Liver (tissue), 3 donors: Measurements from ENCODE around the gene ZNF571.

Experiments
- EGR1 ChIP-seq, 2 donors: IDR thresholded peaks; 2 replicates each; pipeline ENCODE4 v1.6.1; 2016 to 2018; ENCODE audit warnings: antibody characterized with exemption in 2 of 2, low read depth in 2 of 2
- GABPA ChIP-seq, 2 donors: IDR thresholded peaks in 1 of 2; conservative IDR thresholded peaks in 1 of 2; 2 replicates each; pipeline ENCODE4 v1.6.1; 2016; ENCODE audit warnings: antibody characterized with exemption in 2 of 2, mild to moderate bottlenecking in 1 of 2, moderate library complexity in 1 of 2
- RAD21 ChIP-seq, 2 donors: IDR thresholded peaks; 2 replicates each; pipeline ENCODE4 v1.6.1; 2016; ENCODE audit warnings: antibody characterized with exemption in 2 of 2, mild to moderate bottlenecking in 2 of 2
- RXRA ChIP-seq, 2 donors: IDR thresholded peaks; 2 replicates each; pipeline ENCODE4 v1.6.1; 2017 to 2018; ENCODE audit warnings: antibody characterized with exemption in 2 of 2, mild to moderate bottlenecking in 1 of 2
- SP1 ChIP-seq: IDR thresholded peaks from 2 replicates; pipeline ENCODE4 v1.6.1; 2018; ENCODE audit warnings: antibody characterized with exemption, mild to moderate bottlenecking
- TAF1 ChIP-seq: conservative IDR thresholded peaks from 2 replicates; pipeline ENCODE4 v1.6.1; 2016; ENCODE audit warnings: antibody characterized with exemption, mild to moderate bottlenecking
- YY1 ChIP-seq: IDR thresholded peaks from 2 replicates; pipeline ENCODE4 v1.6.1; 2016; ENCODE audit warnings: antibody characterized with exemption, mild to moderate bottlenecking
- TF ChIP-seq, protein P1 (sequence below): IDR thresholded peaks from 2 replicates; pipeline ENCODE4 v1.6.1; 2016; ENCODE audit warnings: antibody characterized with exemption, mild to moderate bottlenecking
- TF ChIP-seq, protein P2 (sequence below): fragments of 150-350 bp; IDR thresholded peaks from 2 replicates; pipeline ENCODE4 v1.5.1; 2017; ENCODE audit warnings: improper control_type of control experiment, low read depth, low read length; ENCODE audit not compliant: missing input control
- TF ChIP-seq, protein P3 (sequence below): IDR thresholded peaks from 2 replicates; pipeline ENCODE4 v1.6.1; 2016; ENCODE audit warnings: antibody characterized with exemption
- TF ChIP-seq, protein P4 (sequence below): IDR thresholded peaks from 2 replicates; pipeline ENCODE4 v1.6.1; 2016; ENCODE audit warnings: antibody characterized with exemption
- donor health status: healthy.
- donor health status: healthy.

DNA sequence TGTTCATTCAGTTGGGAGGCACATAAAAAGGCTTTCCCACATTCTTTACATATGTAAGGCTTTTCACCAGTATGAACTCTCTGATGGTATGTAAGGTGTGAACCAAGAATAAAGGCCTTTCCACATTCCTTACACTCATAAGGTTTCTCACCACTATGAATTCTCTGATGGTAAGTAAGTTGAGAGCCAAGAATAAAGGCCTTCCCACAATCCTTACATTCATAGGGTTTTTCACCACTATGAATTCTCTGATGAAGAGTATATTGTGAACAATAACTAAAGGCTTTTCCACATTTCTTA is 29.3 kb downstream of the ZNF571 start:
- TF ChIP-seq, protein P1, sequence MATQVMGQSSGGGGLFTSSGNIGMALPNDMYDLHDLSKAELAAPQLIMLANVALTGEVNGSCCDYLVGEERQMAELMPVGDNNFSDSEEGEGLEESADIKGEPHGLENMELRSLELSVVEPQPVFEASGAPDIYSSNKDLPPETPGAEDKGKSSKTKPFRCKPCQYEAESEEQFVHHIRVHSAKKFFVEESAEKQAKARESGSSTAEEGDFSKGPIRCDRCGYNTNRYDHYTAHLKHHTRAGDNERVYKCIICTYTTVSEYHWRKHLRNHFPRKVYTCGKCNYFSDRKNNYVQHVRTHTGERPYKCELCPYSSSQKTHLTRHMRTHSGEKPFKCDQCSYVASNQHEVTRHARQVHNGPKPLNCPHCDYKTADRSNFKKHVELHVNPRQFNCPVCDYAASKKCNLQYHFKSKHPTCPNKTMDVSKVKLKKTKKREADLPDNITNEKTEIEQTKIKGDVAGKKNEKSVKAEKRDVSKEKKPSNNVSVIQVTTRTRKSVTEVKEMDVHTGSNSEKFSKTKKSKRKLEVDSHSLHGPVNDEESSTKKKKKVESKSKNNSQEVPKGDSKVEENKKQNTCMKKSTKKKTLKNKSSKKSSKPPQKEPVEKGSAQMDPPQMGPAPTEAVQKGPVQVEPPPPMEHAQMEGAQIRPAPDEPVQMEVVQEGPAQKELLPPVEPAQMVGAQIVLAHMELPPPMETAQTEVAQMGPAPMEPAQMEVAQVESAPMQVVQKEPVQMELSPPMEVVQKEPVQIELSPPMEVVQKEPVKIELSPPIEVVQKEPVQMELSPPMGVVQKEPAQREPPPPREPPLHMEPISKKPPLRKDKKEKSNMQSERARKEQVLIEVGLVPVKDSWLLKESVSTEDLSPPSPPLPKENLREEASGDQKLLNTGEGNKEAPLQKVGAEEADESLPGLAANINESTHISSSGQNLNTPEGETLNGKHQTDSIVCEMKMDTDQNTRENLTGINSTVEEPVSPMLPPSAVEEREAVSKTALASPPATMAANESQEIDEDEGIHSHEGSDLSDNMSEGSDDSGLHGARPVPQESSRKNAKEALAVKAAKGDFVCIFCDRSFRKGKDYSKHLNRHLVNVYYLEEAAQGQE: no peak
- TF ChIP-seq, protein P2, sequence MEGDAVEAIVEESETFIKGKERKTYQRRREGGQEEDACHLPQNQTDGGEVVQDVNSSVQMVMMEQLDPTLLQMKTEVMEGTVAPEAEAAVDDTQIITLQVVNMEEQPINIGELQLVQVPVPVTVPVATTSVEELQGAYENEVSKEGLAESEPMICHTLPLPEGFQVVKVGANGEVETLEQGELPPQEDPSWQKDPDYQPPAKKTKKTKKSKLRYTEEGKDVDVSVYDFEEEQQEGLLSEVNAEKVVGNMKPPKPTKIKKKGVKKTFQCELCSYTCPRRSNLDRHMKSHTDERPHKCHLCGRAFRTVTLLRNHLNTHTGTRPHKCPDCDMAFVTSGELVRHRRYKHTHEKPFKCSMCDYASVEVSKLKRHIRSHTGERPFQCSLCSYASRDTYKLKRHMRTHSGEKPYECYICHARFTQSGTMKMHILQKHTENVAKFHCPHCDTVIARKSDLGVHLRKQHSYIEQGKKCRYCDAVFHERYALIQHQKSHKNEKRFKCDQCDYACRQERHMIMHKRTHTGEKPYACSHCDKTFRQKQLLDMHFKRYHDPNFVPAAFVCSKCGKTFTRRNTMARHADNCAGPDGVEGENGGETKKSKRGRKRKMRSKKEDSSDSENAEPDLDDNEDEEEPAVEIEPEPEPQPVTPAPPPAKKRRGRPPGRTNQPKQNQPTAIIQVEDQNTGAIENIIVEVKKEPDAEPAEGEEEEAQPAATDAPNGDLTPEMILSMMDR: no peak
- TF ChIP-seq, protein P3, sequence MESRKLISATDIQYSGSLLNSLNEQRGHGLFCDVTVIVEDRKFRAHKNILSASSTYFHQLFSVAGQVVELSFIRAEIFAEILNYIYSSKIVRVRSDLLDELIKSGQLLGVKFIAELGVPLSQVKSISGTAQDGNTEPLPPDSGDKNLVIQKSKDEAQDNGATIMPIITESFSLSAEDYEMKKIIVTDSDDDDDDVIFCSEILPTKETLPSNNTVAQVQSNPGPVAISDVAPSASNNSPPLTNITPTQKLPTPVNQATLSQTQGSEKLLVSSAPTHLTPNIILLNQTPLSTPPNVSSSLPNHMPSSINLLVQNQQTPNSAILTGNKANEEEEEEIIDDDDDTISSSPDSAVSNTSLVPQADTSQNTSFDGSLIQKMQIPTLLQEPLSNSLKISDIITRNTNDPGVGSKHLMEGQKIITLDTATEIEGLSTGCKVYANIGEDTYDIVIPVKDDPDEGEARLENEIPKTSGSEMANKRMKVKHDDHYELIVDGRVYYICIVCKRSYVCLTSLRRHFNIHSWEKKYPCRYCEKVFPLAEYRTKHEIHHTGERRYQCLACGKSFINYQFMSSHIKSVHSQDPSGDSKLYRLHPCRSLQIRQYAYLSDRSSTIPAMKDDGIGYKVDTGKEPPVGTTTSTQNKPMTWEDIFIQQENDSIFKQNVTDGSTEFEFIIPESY: no peak
- no peak for TF ChIP-seq SP1
- TF ChIP-seq TAF1: no peak
- TF ChIP-seq, protein P4, sequence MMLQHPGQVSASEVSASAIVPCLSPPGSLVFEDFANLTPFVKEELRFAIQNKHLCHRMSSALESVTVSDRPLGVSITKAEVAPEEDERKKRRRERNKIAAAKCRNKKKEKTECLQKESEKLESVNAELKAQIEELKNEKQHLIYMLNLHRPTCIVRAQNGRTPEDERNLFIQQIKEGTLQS: no peak
- no peak for TF ChIP-seq YY1
- no peak for TF ChIP-seq RXRA (IDR thresholded peaks at IDR 0.05)
- TF ChIP-seq GABPA (IDR thresholded peaks at IDR 0.05 in 1 of 2, conservative IDR thresholded peaks at IDR 0.05 in 1 of 2): no peak
- TF ChIP-seq EGR1 (IDR thresholded peaks at IDR 0.05; ENCODE audit: low read depth in 2 of 2): no peak
- TF ChIP-seq RAD21 (IDR thresholded peaks at IDR 0.05): no peak
